ENCODE measurements around the gene FBXO28.

- no peak for TF ChIP-seq POLR2A (IDR thresholded peaks at IDR 0.05)
- TF ChIP-seq CTCF (IDR thresholded peaks at IDR 0.05): no peak
- TF ChIP-seq EP300 (IDR thresholded peaks at IDR 0.05): no peak
These were observed 49.8 kb upstream of the FBXO28 start for GRCh38 chr1:224064150-224064549.

All from tibial nerve (tissue), 4 donors.